Astrocyte of the spinal cord (primary cell): ENCODE measurements around the gene TMEM144.
"Not testable (repeated sequence)": the region's sequence is repeated elsewhere in the genome, so short reads cannot be mapped to it uniquely, and the experiment has no call there.

ENCODE experiments used
- DNase-seq: peaks from one replicate; pipeline ENCODE4 v3.0.0; 2011; ENCODE audit warnings: low read depth, low spot score
- H3K4me3 ChIP-seq: 2 replicates; pipeline ENCODE4 v1.5.1; 2011; ENCODE audit warnings: low read depth, mild to moderate bottlenecking, low read length, moderate library complexity
- CTCF ChIP-seq: IDR thresholded peaks from 2 replicates; pipeline ENCODE4 v1.5.1; 2012; ENCODE audit warnings: low read depth, mild to moderate bottlenecking, low read length, inconsistent platforms
- in situ Hi-C: cut with HindIII; loops from 2 replicates; pipeline ENCODE4 v1.10.0; 2017; ENCODE audit warnings: low sequenced_read_pairs

TMEM144 gene

GRCh38 chr4:158213466-158213865 lies 3.2 kb downstream of the TMEM144 start:
- in situ Hi-C loops: no loop called here
- TF ChIP-seq CTCF: no peak
- no peak overlapping the region for H3K4me3 ChIP-seq
- DNase-seq: no peak

- no peak for TF ChIP-seq CTCF
- H3K4me3 ChIP-seq: no peak overlapping the region
- DNase-seq: no peak
- in situ Hi-C loops: no loop called here
These were observed 4.6 kb downstream of the TMEM144 start for GRCh38 chr4:158214856-158215255.

GRCh38 chr4:158217763-158218162 lies 7.5 kb downstream of the TMEM144 start:
- in situ Hi-C loops: no loop called here
- no peak overlapping the region for H3K4me3 ChIP-seq
- no peak for TF ChIP-seq CTCF
- no peak for DNase-seq

GRCh38 chr4:158219623-158220022 lies 9.3 kb downstream of the TMEM144 start:
- DNase-seq: no peak
- no peak for TF ChIP-seq CTCF
- no peak overlapping the region for H3K4me3 ChIP-seq
- in situ Hi-C loops: no loop called here

- DNase-seq, H3K4me3 ChIP-seq, in situ Hi-C loops: not testable (repeated sequence)
These were observed 14.0 kb downstream of the TMEM144 start for GRCh38 chr4:158224318-158224717.

GRCh38 chr4:158224999-158225398 lies 14.7 kb downstream of the TMEM144 start:
- DNase-seq, H3K4me3 ChIP-seq, in situ Hi-C loops: not testable (repeated sequence)

- H3K4me3 ChIP-seq, in situ Hi-C loops, DNase-seq: not testable (repeated sequence)
These were observed 17.6 kb downstream of the TMEM144 start for GRCh38 chr4:158227880-158228279.

- DNase-seq, H3K4me3 ChIP-seq, in situ Hi-C loops: not testable (repeated sequence)
These were observed 18.1 kb downstream of the TMEM144 start for GRCh38 chr4:158228399-158228798.

GRCh38 chr4:158229768-158230167 lies 19.5 kb downstream of the TMEM144 start:
- H3K4me3 ChIP-seq: no peak overlapping the region
- in situ Hi-C loops: no loop called here
- TF ChIP-seq CTCF: no peak
- no peak for DNase-seq
